Rectal smooth muscle tissue (tissue), 1 donor: ENCODE data around the gene HAND2.

ENCODE experiments used
- H3K27ac ChIP-seq: one replicate; pipeline ENCODE4 v1.7.0; 2013; ENCODE audit warnings: low read depth, low read length, inconsistent platforms
- H3K27me3 ChIP-seq: one replicate; pipeline ENCODE4 v1.7.0; 2013; ENCODE audit warnings: low read length; ENCODE audit not compliant: control insufficient read depth, insufficient read depth
- H3K36me3 ChIP-seq: one replicate; pipeline ENCODE4 v1.7.0; 2013; ENCODE audit warnings: low read length; ENCODE audit not compliant: control insufficient read depth, insufficient read depth
- H3K4me1 ChIP-seq: one replicate; pipeline ENCODE4 v1.7.0; 2013; ENCODE audit warnings: low read length; ENCODE audit not compliant: control insufficient read depth, insufficient read depth
- H3K4me3 ChIP-seq: one replicate; pipeline ENCODE4 v1.7.0; 2013; ENCODE audit warnings: low read length
- H3K9ac ChIP-seq: one replicate; pipeline ENCODE4 v1.7.0; 2013; ENCODE audit warnings: low read length

The HAND2 gene

DNA sequence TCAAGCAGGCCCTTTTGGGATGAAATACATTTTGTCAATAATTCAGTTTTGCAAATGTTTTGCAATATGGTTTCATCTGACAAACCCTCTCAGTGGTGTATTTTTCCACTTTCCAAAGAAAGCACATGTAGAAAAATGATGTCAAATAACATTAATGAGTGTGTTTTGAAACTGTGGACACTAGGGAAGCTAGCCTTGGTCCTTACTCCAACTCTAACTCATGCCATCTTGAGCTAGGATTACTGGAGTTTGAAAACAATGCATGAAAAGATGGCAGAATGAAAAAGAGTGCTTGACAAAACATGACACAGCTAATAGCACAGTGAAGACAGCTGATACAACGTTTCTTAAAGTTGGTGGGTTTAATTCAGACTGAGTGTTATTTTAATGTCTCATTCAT, 41.4 kb downstream of the HAND2 start:
- H3K4me1 ChIP-seq: no peaks in the 10 kb centered on the region

DNA sequence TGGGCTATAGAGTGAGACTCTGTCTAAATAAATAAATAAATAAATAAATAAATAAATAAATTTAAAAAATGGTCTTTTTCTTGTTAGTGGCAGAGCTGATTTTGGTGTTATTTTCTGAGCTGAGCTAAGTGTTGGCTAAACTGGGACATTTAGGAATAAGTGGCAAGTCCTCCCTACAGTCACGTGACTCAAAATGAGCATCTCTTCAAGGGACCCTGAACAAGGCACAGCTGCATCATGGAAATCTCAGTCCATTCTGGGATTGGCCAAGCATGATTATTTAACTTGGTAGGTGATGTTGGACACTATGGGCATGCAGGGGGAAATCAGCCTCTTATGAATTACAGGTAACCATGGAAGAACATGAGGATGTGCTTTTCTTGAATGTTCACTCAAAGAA, 42.0 kb downstream of the HAND2 start:
- Histone ChIP-seq H3K27me3 (no peaks in the 10 kb centered on the region), H3K4me3 (no peak overlapping the region), H3K9ac (no peak overlapping the region), H3K4me1 (no peaks in the 10 kb centered on the region), H3K27ac (no peak overlapping the region), H3K36me3 (no peaks in the 10 kb centered on the region)

More for the DNA sequence above, 41.4 kb downstream of the HAND2 start:
- H3K36me3 ChIP-seq: no peaks in the 10 kb centered on the region
- H3K27ac ChIP-seq: no peak overlapping the region
- no peaks in the 10 kb centered on the region for H3K27me3 ChIP-seq
- no peak overlapping the region for H3K4me3 ChIP-seq
- H3K9ac ChIP-seq: no peak overlapping the region

DNA sequence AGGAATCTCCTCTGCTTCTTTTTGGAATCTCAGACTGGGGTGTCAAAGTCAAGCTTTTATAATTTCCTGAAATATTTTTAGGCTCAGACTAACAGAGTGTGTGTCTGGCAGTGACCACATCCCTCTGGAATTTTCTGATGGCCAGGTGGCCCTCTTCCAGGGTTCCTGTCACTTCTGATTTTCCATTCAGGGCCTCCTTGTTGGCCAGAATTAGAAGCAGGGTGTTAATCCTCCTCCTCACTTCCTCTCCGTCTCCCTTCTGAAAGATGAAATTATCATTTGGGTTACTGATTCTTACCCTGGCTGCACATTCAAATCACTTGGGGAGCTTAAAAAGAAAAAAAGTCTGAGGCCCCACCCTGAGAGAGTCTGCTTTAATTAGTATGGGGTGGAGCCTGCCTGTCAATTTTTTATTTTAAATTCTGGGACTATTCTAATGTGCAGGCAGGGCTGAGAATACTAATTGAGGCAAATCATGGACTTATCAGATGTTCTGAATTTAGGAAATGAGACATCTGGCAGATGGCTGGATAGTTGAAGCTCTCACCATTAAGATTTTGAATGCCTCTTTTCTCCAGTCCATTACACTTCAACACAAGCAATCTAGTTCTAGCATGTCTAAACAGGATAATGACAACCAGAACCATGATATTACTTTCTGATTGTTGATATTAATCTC, 43.2 kb downstream of the HAND2 start:
- H3K9ac ChIP-seq: no peak overlapping the region
- H3K27ac ChIP-seq: no peak overlapping the region
- H3K4me1 ChIP-seq: no peaks in the 10 kb centered on the region
- no peaks in the 10 kb centered on the region for H3K36me3 ChIP-seq
- no peak overlapping the region for H3K4me3 ChIP-seq
- no peaks in the 10 kb centered on the region for H3K27me3 ChIP-seq

DNA sequence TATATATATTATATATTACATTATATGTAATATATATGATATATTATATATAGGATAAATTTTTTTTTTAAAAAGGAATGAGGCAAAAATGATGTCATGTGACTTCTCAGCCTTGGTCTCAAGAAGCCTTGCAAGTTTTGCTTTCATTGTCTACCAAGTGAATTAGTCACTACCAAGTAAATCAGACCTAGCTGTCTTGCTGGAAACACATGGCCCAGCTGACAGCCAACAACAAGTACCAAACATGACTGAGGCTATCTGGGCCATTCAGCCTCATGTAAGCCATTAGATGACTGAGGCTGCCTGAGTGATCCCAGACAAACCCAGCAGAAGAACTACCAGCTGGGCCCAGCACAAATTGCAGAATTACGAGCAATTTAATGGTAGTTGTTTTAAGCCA, 44.9 kb downstream of the HAND2 start:
- no peak overlapping the region for H3K4me3 ChIP-seq
- H3K4me1 ChIP-seq: no peaks in the 10 kb centered on the region
- no peak overlapping the region for H3K27ac ChIP-seq
- H3K27me3 ChIP-seq: no peaks in the 10 kb centered on the region
- H3K9ac ChIP-seq: no peak overlapping the region
- no peaks in the 10 kb centered on the region for H3K36me3 ChIP-seq

DNA sequence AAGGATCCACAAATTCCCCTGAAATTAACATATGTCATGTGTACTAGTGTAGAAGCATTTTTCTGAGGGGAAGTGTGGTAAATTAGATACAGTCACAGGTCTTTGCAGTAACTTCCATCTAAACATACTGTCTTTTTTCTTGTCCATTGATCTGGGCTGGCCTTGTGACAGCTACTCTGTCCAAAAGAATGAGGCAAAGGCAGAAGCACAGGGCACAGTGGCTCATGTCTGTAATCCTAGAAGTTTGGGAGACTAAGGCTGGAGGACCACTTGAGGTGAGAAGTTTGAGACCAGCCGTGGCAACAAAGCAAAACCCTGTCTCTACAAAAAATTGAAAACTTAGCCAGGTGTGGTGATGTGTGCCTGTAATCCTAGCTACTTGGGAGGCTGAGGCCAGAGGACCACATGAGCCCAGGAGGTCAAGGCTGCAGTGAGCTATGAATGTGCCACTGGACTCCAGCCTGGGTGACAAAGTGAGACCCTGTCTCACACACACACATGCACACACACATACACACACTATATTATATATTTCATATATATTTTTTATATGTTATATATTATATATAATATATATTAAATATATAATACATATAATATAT, 47.6 kb downstream of the HAND2 start:
- no peaks in the 10 kb centered on the region for H3K27me3 ChIP-seq
- H3K4me1 ChIP-seq: no peaks in the 10 kb centered on the region
- no peak overlapping the region for H3K27ac ChIP-seq
- no peak overlapping the region for H3K9ac ChIP-seq
- H3K4me3 ChIP-seq: no peak overlapping the region
- H3K36me3 ChIP-seq: no peaks in the 10 kb centered on the region

DNA sequence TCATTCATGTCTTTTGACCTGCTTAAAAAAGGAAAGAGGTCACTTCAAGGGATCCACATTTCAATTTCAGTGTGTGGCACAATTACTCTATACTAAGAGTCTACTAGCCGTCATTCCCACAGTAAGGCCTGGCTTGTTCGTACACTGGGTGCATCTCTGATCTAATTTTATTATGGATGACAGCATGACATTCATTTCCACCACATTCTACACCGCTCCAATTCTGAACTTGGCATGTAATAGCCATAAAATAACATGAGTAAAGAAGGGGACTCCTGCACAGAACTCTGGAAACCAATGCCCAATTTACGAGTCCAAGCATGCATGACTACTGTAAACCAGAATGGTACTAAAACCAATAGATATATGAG, 51.1 kb downstream of the HAND2 start:
- no peaks in the 10 kb centered on the region for H3K27me3 ChIP-seq
- H3K4me3 ChIP-seq: no peak overlapping the region
- no peak overlapping the region for H3K9ac ChIP-seq
- H3K27ac ChIP-seq: peak overlapping the region; percentile 1
- no peaks in the 10 kb centered on the region for H3K4me1 ChIP-seq
- no peaks in the 10 kb centered on the region for H3K36me3 ChIP-seq

DNA sequence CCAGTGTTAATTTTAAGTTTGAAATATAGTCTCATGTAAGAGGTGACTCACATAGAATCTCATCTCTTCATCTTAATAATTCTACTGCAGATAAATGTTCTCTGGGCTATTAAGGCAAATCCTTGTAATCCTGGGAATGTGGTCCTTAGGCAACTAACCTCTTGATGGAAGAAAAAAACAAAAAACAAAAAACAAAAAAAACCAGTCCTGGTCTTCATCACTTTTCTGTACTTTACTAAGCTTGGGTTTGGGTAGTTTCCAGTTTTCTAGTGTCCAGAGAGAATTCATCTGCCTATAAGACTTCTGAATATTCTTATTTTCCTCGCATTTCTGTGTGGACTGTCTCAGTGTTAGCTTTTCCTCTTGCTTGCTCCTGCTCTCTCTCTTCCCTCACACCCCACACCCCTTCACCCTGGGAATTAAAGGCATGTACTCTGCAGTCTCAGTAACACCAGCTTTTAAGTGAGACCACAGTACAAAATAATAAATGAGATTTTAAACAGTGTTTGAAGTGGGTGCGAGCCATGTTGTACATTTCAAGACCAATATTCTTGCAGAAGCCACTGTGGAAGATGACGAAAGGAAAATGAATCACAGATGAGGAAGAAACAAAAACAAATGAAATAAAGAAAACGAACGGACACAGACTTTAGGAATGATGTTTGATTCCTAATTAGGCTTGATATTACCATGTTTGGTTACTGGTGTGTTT, 51.7 kb downstream of the HAND2 start:
- no peak overlapping the region for H3K9ac ChIP-seq
- H3K27ac ChIP-seq: peak overlapping the region; percentile 1
- no peaks in the 10 kb centered on the region for H3K4me1 ChIP-seq
- H3K27me3 ChIP-seq: no peaks in the 10 kb centered on the region
- H3K36me3 ChIP-seq: no peaks in the 10 kb centered on the region
- no peak overlapping the region for H3K4me3 ChIP-seq

DNA sequence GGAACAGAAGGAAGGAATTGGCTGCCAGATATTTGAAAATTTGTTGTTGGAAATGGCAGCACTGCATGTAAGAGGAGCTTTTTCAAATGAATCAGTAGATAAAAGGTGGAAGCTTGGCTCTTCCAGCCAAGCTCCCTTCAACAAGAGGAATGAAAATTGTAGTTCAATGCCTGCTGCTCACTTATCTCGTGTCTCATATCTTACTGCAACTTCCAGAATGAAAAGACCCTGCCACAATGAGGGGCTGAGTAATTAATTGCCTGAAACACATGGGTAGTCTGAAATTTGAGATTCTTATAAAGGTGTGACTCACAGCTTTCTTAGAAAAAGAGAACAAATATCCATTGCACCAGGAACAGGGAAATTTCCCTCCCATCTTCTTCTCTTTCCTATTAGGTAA, 53.0 kb downstream of the HAND2 start:
- H3K36me3 ChIP-seq: no peaks in the 10 kb centered on the region
- no peak overlapping the region for H3K4me3 ChIP-seq
- H3K27me3 ChIP-seq: no peaks in the 10 kb centered on the region
- H3K9ac ChIP-seq: no peak overlapping the region
- no peak overlapping the region for H3K27ac ChIP-seq
- H3K4me1 ChIP-seq: no peaks in the 10 kb centered on the region
